PFSK-1 (cell line): ENCODE results near the gene NR1I3.

Experiments
- POLR2AphosphoS5 ChIP-seq: IDR thresholded peaks from 2 replicates; pipeline ENCODE4 v1.6.1; 2012; ENCODE audit warnings: low read depth, mild to moderate bottlenecking, control low read depth, low read length, moderate library complexity
- SIN3A ChIP-seq: IDR thresholded peaks from 2 replicates; pipeline ENCODE4 v1.6.1; 2012; ENCODE audit warnings: mild to moderate bottlenecking, low read length, moderate library complexity, borderline replicate concordance; ENCODE audit not compliant: insufficient read depth

DNA sequence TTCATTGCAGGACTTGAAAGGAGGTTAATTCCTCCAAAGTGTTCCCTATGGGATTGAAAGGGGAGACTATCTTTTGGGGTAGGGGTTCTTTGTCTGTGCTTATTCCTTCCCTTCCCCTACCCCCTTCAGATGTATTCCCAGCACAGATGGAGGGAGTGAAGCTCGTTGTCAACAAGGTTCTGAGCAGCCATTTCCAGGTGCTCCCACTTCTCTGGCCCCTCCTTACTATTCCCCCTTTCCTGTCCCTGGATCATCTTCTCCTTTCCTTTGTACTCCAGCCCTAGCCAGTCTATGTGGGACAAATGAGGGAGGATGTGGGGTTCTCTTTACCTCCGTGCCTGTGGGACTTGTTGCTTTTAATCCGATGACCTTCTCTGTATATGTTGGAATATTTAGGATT lies 11.2 kb downstream of the NR1I3 start:
- TF ChIP-seq POLR2AphosphoS5 = no peak; the same call in 1 of the 2 replicates
- TF ChIP-seq SIN3A = no peak
